ENCODE data around the gene PDE8A. TPM values are rescaled to one million over a fixed set of nuclear protein-coding genes. Genes with fewer than 3 reads are reported as not detected.

Gene PDE8A
- total and polyA plus RNA-seq, 2 of the 4 experiments (the other 2 are of a cell fraction), result 32.4 to 35.9 TPM

GRCh38 chr15:84987949-84988624, 6.4 kb downstream of the PDE8A start:
- Histone ChIP-seq H3K36me3 (ENCODE audit: control insufficient read depth, insufficient read depth, low read length) (no peaks in the 10 kb centered on the region), H4K5ac (ENCODE audit: low read depth, low read length) (no peak overlapping the region), H3K27me3 (ENCODE audit: control insufficient read depth, insufficient read depth, low read length) (no peaks in the 10 kb centered on the region), H3K4me1 (ENCODE audit: control insufficient read depth, insufficient read depth, low read length) (peaks cover 8% of the 10 kb centered on the region), H3K27ac (ENCODE audit: insufficient read depth, low read length) (no peak overlapping the region), H3K56ac (ENCODE audit: extremely low read depth, insufficient read depth, low read length) (no peak overlapping the region), H3K9ac (ENCODE audit: low read depth, low read length) (no peak overlapping the region), H3K4me3 (ENCODE audit: insufficient read depth, low read depth, low read length) (no peak overlapping the region), H4K8ac (ENCODE audit: low read depth in 2 of 2, low read length in 2 of 2) (no peak overlapping the region), H3K79me1 (ENCODE audit: low read depth in 1 of 2, low read length in 2 of 2) (peaks cover 17 to 83% of the 10 kb centered on the region in 2 experiments), H4K20me1 (ENCODE audit: insufficient read depth, low read length) (peaks cover 79% of the 10 kb centered on the region), H2AFZ (replicated peaks; ENCODE audit: low read length, poor library complexity) (no peak overlapping the region), H2BK15ac (ENCODE audit: low read depth, low read length) (no peak overlapping the region), H3K18ac (ENCODE audit: low read depth, low read length) (no peak overlapping the region), H2BK5ac (ENCODE audit: low read depth, low read length, poor library complexity, severe bottlenecking) (no peak overlapping the region), H2AK9ac (replicated peaks; ENCODE audit: low read depth, low read length, poor library complexity) (no peak overlapping the region), H2BK120ac (ENCODE audit: low read depth, low read length) (no peak overlapping the region), H3K4ac (ENCODE audit: low read depth, low read length) (no peak overlapping the region), H3K14ac (replicated peaks; ENCODE audit: low read depth, low read length) (no peak overlapping the region), H3K9me1 (ENCODE audit: insufficient read depth, low read length) (peaks cover 11% of the 10 kb centered on the region), H3K4me2 (ENCODE audit: low read depth, low read length) (no peak overlapping the region), H3K9me3 (ENCODE audit: control insufficient read depth, insufficient read depth, low read length) (no peaks in the 10 kb centered on the region), H4K91ac (ENCODE audit: insufficient read depth, low read depth, low read length) (no peak overlapping the region), H3K23ac (ENCODE audit: low read depth, low read length) (no peak overlapping the region), H2AK5ac (ENCODE audit: low read depth, low read length) (no peak overlapping the region), H2BK20ac (ENCODE audit: low read depth, low read length) (no peak overlapping the region)
- ChIA-PET POLR2A (ENCODE audit: unreplicated experiment) (no interaction called here), CTCF (no interaction called here)
- intact Hi-C loops (cut with micrococcal nuclease), result no loop called here
- no TSS peak for BruUV-seq (replicated peaks)
- in situ Hi-C loops (cut with MboI; ENCODE audit: low sequenced_read_pairs), result no loop called here
- dilution Hi-C loops (cut with HindIII; ENCODE audit: low sequenced_read_pairs, unreplicated experiment), result no loop called here
- WGBS, 2 experiments (ENCODE audit: extremely low coverage in 2 of 2, insufficient read length in 1 of 2), result no CpG with 5 or more reads among the region's 3 CpGs
- no peak for DNase-seq
- no peak for ATAC-seq (ENCODE audit: low read depth)
- TF ChIP-seq POLR2A (IDR thresholded peaks at IDR 0.05; ENCODE audit: low read depth, low read length) (no peak), MAZ (IDR thresholded peaks at IDR 0.05; ENCODE audit: borderline replicate concordance, low read depth, low read length) (no peak)
